Measurements from ENCODE around the gene LMTK3. TPM values are rescaled to one million over a fixed set of nuclear protein-coding genes. Genes with fewer than 3 reads are reported as not detected.

The LMTK3 gene
- total and polyA plus RNA-seq, 9 of the 15 experiments (the other 6 are each of a cell fraction or from before 2014, with no cell fraction given): 0.35 to 12.3 (median 2.0) TPM; not detected in 2

DNA sequence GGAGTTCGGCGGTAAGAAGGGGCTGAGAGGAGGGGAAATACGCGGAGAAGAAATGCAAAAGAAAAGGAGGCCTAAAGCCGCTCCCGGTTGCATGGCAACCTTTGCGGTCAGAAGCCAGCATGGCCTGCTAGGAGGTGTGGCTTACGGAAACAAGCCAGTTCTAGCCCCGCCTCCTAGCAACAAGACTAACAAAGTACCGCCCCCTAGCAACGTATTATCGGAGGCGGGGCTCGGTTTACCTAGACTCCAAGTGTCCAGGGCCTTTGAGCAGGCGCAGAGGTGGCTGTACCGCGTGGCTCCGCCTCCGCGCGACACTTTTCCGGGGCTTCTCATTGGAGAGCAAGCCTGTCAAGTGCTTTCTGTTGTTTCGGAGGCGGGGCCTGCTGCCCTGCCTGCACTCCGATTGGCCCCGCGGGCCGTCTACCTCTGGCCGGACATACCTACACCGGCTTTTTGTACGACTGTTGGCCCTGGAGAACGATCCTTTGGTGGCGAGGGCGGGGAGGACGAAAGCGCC, 42.8 kb downstream of the LMTK3 start (continued):
- TF ChIP-seq, protein P1, sequence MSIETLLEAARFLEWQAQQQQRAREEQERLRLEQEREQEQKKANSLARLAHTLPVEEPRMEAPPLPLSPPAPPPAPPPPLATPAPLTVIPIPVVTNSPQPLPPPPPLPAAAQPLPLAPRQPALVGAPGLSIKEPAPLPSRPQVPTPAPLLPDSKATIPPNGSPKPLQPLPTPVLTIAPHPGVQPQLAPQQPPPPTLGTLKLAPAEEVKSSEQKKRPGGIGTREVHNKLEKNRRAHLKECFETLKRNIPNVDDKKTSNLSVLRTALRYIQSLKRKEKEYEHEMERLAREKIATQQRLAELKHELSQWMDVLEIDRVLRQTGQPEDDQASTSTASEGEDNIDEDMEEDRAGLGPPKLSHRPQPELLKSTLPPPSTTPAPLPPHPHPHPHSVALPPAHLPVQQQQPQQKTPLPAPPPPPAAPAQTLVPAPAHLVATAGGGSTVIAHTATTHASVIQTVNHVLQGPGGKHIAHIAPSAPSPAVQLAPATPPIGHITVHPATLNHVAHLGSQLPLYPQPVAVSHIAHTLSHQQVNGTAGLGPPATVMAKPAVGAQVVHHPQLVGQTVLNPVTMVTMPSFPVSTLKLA (conservative IDR thresholded peaks at IDR 0.05): peak; percentile 85 to 87; a peak in 2 of 4 replicates
- TF ChIP-seq CBX1 (IDR thresholded peaks at IDR 0.05; ENCODE audit: low read depth) (no peak), NONO (IDR thresholded peaks at IDR 0.05; ENCODE audit: low read depth in 2 of 2, low read length in 1 of 2) (no peak), CHD2 (IDR thresholded peaks at IDR 0.05; ENCODE audit: low read depth, low read length) (peak; percentile 87), JUNB (CRISPR knock-in tag; conservative IDR thresholded peaks at IDR 0.05) (no peak), ZKSCAN1 (IDR thresholded peaks at IDR 0.05; ENCODE audit: low read depth, low read length) (no peak), HNRNPL (IDR thresholded peaks at IDR 0.05; ENCODE audit: low read depth, low read length) (no peak), NR2C2 (CRISPR knock-in tag; IDR thresholded peaks at IDR 0.05) (no peak), NR2C2 (tag; IDR thresholded peaks at IDR 0.05) (peak; percentile 27; the same call in 1 of the 2 replicates), FOXJ2 (tag; IDR thresholded peaks at IDR 0.05) (peak; percentile 97), YBX1 (IDR thresholded peaks at IDR 0.05) (no peak), CSDE1 (IDR thresholded peaks at IDR 0.05) (peak in 1 of 2 experiments; percentile 93; a peak in 2 of 4 replicates), XRCC5 (IDR thresholded peaks at IDR 0.05; ENCODE audit: low read depth, low read length) (0 out of 2 replicates have a peak, but pooled peaks have one; percentile 37), ZNF140 (CRISPR knock-in tag; IDR thresholded peaks at IDR 0.05) (no peak), ZNF584 (CRISPR knock-in tag; IDR thresholded peaks at IDR 0.05; ENCODE audit: low read depth) (no peak)
- TF ChIP-seq, protein P2, sequence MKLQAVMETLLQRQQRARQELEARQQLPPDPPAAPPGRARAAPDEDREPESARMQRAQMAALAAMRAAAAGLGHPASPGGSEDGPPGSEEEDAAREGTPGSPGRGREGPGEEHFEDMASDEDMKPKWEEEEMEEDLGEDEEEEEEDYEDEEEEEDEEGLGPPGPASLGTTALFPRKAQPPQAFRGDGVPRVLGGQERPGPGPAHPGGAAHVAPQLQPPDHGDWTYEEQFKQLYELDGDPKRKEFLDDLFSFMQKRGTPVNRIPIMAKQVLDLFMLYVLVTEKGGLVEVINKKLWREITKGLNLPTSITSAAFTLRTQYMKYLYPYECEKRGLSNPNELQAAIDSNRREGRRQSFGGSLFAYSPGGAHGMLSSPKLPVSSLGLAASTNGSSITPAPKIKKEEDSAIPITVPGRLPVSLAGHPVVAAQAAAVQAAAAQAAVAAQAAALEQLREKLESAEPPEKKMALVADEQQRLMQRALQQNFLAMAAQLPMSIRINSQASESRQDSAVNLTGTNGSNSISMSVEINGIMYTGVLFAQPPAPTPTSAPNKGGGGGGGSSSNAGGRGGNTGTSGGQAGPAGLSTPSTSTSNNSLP (IDR thresholded peaks at IDR 0.05; ENCODE audit: borderline replicate concordance, low read depth, low read length): peak; percentile 96
- TF ChIP-seq, protein P3, sequence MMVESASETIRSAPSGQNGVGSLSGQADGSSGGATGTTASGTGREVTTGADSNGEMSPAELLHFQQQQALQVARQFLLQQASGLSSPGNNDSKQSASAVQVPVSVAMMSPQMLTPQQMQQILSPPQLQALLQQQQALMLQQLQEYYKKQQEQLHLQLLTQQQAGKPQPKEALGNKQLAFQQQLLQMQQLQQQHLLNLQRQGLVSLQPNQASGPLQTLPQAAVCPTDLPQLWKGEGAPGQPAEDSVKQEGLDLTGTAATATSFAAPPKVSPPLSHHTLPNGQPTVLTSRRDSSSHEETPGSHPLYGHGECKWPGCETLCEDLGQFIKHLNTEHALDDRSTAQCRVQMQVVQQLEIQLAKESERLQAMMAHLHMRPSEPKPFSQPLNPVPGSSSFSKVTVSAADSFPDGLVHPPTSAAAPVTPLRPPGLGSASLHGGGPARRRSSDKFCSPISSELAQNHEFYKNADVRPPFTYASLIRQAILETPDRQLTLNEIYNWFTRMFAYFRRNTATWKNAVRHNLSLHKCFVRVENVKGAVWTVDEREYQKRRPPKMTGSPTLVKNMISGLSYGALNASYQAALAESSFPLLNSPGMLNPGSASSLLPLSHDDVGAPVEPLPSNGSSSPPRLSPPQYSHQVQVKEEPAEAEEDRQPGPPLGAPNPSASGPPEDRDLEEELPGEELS (CRISPR knock-in tag; IDR thresholded peaks at IDR 0.05; ENCODE audit: borderline replicate concordance): no peak
- TF ChIP-seq, protein P4, sequence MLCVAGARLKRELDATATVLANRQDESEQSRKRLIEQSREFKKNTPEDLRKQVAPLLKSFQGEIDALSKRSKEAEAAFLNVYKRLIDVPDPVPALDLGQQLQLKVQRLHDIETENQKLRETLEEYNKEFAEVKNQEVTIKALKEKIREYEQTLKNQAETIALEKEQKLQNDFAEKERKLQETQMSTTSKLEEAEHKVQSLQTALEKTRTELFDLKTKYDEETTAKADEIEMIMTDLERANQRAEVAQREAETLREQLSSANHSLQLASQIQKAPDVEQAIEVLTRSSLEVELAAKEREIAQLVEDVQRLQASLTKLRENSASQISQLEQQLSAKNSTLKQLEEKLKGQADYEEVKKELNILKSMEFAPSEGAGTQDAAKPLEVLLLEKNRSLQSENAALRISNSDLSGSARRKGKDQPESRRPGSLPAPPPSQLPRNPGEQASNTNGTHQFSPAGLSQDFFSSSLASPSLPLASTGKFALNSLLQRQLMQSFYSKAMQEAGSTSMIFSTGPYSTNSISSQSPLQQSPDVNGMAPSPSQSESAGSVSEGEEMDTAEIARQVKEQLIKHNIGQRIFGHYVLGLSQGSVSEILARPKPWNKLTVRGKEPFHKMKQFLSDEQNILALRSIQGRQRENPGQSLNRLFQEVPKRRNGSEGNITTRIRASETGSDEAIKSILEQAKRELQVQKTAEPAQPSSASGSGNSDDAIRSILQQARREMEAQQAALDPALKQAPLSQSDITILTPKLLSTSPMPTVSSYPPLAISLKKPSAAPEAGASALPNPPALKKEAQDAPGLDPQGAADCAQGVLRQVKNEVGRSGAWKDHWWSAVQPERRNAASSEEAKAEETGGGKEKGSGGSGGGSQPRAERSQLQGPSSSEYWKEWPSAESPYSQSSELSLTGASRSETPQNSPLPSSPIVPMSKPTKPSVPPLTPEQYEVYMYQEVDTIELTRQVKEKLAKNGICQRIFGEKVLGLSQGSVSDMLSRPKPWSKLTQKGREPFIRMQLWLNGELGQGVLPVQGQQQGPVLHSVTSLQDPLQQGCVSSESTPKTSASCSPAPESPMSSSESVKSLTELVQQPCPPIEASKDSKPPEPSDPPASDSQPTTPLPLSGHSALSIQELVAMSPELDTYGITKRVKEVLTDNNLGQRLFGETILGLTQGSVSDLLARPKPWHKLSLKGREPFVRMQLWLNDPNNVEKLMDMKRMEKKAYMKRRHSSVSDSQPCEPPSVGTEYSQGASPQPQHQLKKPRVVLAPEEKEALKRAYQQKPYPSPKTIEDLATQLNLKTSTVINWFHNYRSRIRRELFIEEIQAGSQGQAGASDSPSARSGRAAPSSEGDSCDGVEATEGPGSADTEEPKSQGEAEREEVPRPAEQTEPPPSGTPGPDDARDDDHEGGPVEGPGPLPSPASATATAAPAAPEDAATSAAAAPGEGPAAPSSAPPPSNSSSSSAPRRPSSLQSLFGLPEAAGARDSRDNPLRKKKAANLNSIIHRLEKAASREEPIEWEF (CRISPR knock-in tag; IDR thresholded peaks at IDR 0.05): no peak
